NT2/D1 (cell line): ENCODE data around the gene ANXA1.

Source experiments
- SUZ12 ChIP-seq: IDR thresholded peaks from 2 replicates; pipeline ENCODE4 v1.6.1; 2011; ENCODE audit not compliant: insufficient read length, insufficient read depth; ENCODE audit errors: extremely low read depth
- ZNF274 ChIP-seq: IDR thresholded peaks from 2 replicates; pipeline ENCODE4 v1.6.1; 2011; ENCODE audit warnings: mild to moderate bottlenecking, low read depth, low read length

DNA sequence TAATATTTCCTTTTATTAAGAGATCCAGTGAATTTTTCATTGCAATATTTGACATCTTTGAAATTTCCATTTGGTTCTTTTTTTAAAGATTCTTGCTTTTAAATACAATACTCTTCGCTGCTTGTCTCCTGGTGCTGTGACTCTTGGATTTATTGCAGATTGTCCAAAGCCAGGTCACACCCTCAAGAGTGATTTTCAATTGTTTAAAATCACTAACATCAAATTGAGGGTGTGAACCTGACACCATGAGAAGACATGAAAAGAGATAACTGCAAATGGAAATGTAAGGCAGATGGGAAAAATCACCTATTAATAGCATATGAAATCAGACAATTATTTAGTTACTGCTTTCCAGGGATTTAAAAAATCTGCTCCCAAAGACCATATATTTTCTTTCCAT, 42.6 kb downstream of the ANXA1 start:
- TF ChIP-seq ZNF274 (no peak), SUZ12 (no peak)
